Activated T-cell treated with anti-CD3 and anti-CD28 coated beads, Interleukin-2, amount 50 U/mL, for 48 hours (primary cell): Measurements from ENCODE around the gene SORCS2.
"Not testable (repeated sequence)": the region's sequence is repeated elsewhere in the genome, so short reads cannot be mapped to it uniquely, and the experiment has no call there.

Source experiments
- DNase-seq, 2 experiments: peaks; one replicate each; pipeline ENCODE4 v3.0.0-alpha.2; 2020

SORCS2 gene

GRCh38 chr4:7201420-7202305, 9.3 kb downstream of the SORCS2 start:
- no peak for DNase-seq

DNA sequence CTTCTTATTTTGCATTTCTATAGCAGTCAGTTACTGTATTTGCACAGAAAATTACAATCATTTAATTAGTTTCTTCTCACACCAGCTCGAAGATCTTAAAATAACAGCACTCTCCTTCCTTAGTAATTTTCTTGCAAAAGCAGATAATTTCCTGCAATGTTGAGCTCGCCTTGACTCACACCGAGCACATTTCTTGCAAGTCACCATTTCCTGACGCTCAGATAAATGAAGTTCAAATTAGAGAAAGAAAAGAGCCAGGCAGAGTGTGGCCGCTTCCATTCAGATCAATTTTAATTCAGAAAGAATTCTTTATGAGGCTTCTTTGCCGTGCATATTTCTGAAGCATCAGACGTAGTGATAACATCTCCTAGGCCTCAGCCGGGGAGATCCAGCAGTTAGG, 10.1 kb downstream of the SORCS2 start:
- no peak for DNase-seq

DNA sequence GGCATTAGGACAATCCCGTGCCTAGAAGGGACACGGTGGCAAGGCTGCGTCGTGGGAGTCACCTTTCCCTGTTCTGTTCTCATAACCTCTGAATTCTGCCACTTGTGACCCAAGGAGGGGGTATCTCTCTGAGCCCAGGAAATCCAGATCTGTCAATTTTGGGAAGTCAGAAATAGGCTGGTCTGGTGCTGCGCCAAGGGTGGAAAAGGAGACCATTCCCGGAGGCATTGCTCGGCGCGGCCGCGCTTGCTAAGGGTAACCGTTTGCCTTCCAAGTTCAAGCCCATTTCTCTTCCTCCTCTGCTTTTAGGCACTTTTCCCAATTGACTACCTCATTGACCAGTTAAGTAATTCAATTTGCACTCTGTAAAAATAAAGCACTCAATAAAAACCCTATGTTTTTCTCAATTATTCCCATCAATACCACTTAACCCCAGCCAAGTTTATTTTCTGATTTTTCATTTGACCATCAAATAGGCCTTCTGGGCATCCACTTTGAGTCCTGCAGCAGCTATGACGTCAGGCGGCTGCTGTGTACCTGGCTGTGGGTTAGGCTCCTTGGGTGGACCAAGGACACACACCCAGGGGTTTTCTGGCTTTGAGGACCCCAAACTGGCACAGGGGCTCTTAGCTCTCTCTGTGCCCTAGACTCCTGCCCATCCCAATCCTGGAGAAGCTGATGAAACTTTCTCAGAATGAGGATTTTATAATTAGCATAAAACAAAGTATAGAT, 12.5 kb downstream of the SORCS2 start:
- DNase-seq, result no peak

DNA sequence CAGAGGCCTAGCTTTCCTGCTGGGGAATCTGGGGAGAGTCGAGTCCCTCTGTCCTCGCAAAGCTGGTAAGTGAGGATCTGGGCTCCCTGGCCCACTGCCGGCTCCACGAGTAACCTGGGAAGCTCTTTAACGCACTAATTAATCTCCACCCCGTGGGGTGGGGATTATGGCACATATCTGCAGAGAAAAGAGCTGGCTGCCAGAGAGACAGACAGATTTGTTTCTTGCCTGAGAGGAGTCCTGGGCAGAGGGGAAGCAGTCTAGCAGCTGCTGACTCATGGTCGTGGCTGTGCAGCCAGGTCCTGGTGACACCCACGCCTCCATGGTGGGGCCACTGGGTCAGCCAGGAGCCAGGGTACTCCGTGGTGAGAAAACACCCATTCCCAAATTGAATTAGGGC, 14.0 kb downstream of the SORCS2 start:
- DNase-seq, result no peak

DNA sequence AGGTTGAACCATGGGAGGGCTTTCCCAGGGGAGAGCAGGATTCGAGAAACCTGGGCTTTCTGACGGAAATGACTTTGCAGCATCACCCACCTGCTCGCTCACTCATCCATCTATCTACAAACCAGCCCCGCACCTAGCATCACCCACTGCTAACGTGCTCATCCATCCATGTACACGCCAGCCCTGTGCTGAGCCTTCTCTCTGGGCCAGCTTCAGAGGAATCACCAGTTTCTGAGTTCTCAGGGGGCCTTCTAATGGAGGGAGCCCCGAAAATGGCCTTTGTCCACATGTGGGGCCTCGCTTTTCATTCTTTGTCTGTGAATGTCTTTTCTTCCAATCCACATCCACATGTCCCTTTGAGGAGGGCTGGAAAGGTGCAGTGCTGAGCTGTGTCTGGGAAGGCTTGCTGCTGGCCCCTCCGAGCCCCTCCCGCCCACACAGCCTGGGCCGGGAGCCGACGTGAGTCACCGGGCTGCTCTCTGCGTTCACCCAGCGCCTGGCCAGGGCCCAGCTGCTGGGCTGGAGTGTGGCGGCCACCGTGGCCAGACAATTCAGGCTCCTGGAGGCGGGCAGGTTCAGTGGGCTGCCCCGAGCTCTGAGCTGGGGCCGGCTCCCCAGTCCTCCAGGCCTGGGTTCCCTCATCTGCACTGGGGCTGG, 14.7 kb downstream of the SORCS2 start:
- no peak for DNase-seq

DNA sequence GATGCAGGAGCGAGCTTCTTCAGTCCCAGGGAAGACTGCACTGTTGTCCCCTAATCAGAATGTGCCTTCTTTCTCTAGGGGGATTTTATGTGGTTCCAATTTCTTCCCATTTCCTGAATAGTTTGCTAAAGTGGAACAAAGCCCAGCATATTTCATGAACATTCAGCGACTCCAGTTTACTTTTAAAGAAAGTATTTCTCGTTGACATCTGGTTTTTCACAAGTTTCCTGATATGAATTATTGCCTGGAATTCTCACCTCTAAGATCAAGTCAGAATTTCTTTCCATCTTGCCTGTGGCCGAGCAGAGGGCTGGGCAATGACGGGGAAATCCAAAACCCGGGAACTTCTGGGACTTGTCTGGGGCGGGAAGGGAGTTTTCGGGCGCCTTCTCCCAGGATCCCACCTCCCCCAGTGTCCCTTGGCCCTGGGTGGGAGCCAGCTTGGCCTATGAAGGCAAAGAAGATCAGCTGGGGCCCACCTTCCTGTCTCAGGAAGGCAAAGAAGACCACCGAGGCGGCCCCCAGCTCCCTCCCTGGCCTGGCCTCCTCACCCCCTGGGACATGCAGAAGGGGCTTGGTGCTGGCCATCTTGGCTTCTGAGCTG, 15.4 kb downstream of the SORCS2 start:
- DNase-seq, result no peak

GRCh38 chr4:7208509-7209451, 16.4 kb downstream of the SORCS2 start:
- no peak for DNase-seq

- no peak for DNase-seq
Measured at GRCh38 chr4:7209699-7210098, 17.4 kb downstream of the SORCS2 start.

- no peak for DNase-seq
Measured at GRCh38 chr4:7210824-7211223, 18.5 kb downstream of the SORCS2 start.

DNA sequence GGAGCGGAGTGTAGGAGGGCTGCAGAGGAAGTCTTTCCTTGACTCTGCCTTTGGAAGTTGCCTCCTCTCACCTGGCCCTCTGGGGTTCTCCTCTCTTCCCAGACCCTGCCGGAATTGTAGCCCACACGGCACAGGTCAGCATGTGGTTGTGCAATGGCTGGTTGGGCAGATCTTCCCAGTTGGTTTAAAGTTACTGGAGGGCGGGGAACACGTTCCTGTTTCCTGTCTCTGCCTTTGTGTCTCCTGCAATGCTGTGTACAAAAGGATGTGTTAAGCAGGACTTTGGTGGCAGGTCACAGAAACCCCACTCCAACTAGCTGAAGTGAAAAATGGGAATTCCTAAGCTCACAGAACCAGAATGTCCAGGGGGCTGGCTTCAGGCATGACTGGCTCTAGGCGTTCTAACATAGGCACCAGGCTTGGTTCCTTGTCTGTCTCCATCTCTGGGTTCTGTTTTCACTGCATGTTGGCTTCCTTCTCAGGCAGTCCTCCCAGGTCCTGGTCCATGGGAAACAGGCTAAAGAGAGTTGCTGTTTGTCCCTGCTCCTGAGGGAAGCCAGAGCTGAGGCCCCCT, 19.9 kb downstream of the SORCS2 start:
- DNase-seq, result no peak

DNA sequence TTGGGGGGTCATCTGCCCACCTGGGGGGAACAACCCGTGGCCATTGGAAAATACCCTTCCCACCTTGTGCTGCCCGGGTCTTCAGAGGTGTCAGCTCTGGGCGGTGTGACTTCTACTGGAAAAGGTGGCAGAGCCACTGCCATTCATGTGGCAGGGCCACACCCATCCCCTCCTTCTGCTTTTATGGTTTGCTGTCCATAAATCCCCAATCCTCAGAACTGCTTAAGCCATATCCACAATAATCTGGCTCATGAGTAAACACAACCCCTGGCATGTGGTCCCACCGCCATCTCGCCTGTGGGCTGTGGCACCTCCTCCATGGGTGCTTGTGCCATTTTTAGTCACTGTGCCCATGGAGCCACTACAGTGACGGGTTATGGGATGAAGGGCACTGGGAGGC, 20.6 kb downstream of the SORCS2 start:
- DNase-seq, result no peak

- DNase-seq, result no peak
Measured at GRCh38 chr4:7213807-7214206, 21.5 kb downstream of the SORCS2 start.

DNA sequence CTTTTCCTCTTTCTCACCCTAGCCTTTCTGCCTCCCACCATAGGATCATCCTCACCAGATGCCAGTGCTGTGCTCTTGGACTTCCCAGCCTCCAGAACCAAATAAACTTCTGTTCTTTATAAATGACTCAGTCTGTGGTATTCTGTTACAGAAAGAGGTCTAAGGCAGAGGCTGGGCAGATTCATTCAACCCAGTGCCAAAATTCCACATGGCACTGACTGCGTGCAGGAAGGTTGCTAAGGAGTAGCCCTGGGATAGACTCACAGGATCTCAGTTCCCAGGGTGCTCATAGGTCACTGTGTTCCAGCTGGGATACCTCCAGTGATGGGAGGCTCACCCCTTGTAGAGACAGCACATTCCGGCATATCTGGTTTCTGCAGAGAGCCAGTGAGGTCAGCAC, 22.0 kb downstream of the SORCS2 start:
- DNase-seq, result no peak

DNA sequence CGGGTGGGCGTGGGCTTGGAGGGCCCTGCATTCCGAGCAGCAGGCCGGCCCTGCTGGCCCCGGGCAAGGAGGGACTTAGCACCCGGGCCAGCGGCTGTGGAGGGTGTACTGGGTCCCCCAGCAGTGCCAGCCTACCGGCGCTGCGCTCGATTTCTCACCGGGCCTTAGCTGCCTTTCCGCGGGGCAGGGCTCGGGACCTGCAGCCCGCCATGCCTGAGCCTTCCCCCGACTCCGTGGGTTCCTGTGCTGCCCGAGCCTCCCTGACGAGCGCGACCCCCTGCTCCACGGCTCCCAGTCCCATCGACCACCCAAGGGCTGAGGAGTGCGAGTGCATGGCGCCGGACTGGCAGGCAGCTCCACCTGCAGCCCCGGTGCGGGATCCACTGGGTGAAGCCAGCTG, 22.8 kb downstream of the SORCS2 start:
- not testable (repeated sequence) for DNase-seq

- DNase-seq, result no peak
Measured at GRCh38 chr4:7217039-7217438, 24.7 kb downstream of the SORCS2 start.

GRCh38 chr4:7217474-7218321, 25.4 kb downstream of the SORCS2 start:
- no peak for DNase-seq

- no peak for DNase-seq
Measured at GRCh38 chr4:7218686-7219085, 26.3 kb downstream of the SORCS2 start.

DNA sequence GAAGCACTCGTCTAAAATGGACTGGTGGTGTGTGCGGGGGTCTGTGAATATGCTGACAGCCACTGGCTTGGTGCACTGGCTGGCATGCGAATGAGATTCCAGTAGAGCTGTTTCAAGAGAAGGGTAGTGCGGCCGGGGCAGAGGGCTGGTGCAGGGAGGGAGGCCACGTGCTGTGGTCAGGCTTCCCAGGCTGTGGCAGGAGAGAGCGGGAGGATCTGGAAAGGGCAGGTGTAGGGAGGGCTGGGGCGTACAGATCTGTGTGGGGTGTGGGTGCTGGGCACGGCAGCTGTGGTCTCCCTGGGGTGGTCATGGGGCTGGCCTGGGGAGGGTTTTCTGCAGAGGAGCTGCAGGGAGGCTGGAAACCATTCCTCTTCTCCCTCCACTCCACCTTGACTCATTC, 30.2 kb downstream of the SORCS2 start:
- DNase-seq, result no peak

- no peak for DNase-seq
Measured at GRCh38 chr4:7223541-7223940, 31.2 kb downstream of the SORCS2 start.

GRCh38 chr4:7224001-7224400, 31.7 kb downstream of the SORCS2 start:
- no peak for DNase-seq
